CD4-positive, alpha-beta memory T cell (primary cell): ENCODE measurements around the gene CCDC194. TPM values are rescaled to one million over a fixed set of nuclear protein-coding genes. Genes with fewer than 3 reads are reported as not detected.

Experiments
- CTCF ChIA-PET: fragments of 350-600 bp; sonication (Branson Sonifier 250); formaldehyde crosslinking; loops from one replicate; lab custom pipeline; 2021; ENCODE audit warnings: inconsistent platforms; ENCODE audit not compliant: partially characterized antibody; lab: Charles Lee
- POLR2A ChIA-PET: fragments of 350-600 bp; sonication (Branson Sonifier 250); formaldehyde crosslinking; loops from one replicate; lab custom pipeline; 2021; ENCODE audit not compliant: partially characterized antibody; lab: Charles Lee
- DNase-seq, 5 donors: peaks; one replicate each; pipeline versions ENCODE4 v3.0.0 to v3.0.0-alpha.2; 2020 to 2022; ENCODE audit warnings: mixed read lengths in 1 of 5
- H3K27ac ChIP-seq: one replicate; pipeline ENCODE4 v1.7.0; 2013; ENCODE audit warnings: low read depth, low read length
- H3K27me3 ChIP-seq: 2 replicates; pipeline ENCODE4 v1.7.0; 2013; ENCODE audit warnings: mild to moderate bottlenecking, low read length, moderate library complexity; ENCODE audit not compliant: insufficient read depth
- H3K36me3 ChIP-seq: 2 replicates; pipeline ENCODE4 v1.7.0; 2013; ENCODE audit warnings: mild to moderate bottlenecking, low read length, moderate library complexity; ENCODE audit not compliant: insufficient read depth
- H3K4me1 ChIP-seq: 2 replicates; pipeline ENCODE4 v1.7.0; 2013; ENCODE audit warnings: mild to moderate bottlenecking, low read length, moderate library complexity; ENCODE audit not compliant: insufficient read depth
- H3K4me3 ChIP-seq, 2 donors: one replicate each; pipeline ENCODE4 v1.7.0; 2013; ENCODE audit warnings: low read length in 2 of 2, mild to moderate bottlenecking in 1 of 2
- H3K9me3 ChIP-seq, 2 donors: one replicate each; pipeline ENCODE4 v1.7.0; 2013; ENCODE audit warnings: low read length in 2 of 2, control low read depth in 1 of 2; ENCODE audit not compliant: control insufficient read depth in 1 of 2
- H3K27ac Mint-ChIP-seq, 7 donors: one replicate each; pipeline ENCODE4 v1.8.0; 2020 to 2021; ENCODE audit warnings: mixed read lengths in 7 of 7, mild to moderate bottlenecking in 6 of 7, inconsistent platforms in 3 of 7, moderate library complexity in 3 of 7
- H3K27me3 Mint-ChIP-seq, 2 donors: one replicate each; pipeline ENCODE4 v1.8.0; 2020 to 2021; ENCODE audit warnings: mixed read lengths in 2 of 2
- H3K36me3 Mint-ChIP-seq, 2 donors: one replicate each; pipeline ENCODE4 v1.8.0; 2020 to 2021; ENCODE audit warnings: mixed read lengths in 2 of 2, inconsistent platforms in 1 of 2, mild to moderate bottlenecking in 1 of 2
- H3K4me1 Mint-ChIP-seq, 4 donors: one replicate each; pipeline ENCODE4 v1.8.0; 2020 to 2021; ENCODE audit warnings: mixed read lengths in 4 of 4, mild to moderate bottlenecking in 1 of 4
- H3K4me3 Mint-ChIP-seq, 8 donors: one replicate each; pipeline ENCODE4 v1.8.0; 2020 to 2021; ENCODE audit warnings: mixed read lengths in 8 of 8, mild to moderate bottlenecking in 7 of 8, moderate library complexity in 6 of 8, inconsistent platforms in 3 of 8
- H3K9me3 Mint-ChIP-seq, 8 donors: one replicate each; pipeline ENCODE4 v1.8.0; 2020 to 2021; ENCODE audit warnings: mixed read lengths in 8 of 8, mild to moderate bottlenecking in 5 of 8, inconsistent platforms in 3 of 8, moderate library complexity in 1 of 8
- intact Hi-C: fragments of 100-400 bp; cut with micrococcal nuclease; formaldehyde crosslinking; loops from one replicate; pipeline ENCODE4 v1.15.1; 2023
- polyA plus RNA-seq, 2 donors: library from polyadenylated mRNA; unstranded; fragments of 300-500 nt; fragmentation: Illumina TruSeq; gene quantifications; one replicate each; pipeline ENCODE4 v1.2.3, GENCODE V29; 2021
- total RNA-seq, 2 experiments: library from RNA; stranded (reverse); gene quantifications; one replicate each; pipeline ENCODE4 v1.2.3, GENCODE V29; 2021

CCDC194 gene
- total and polyA plus RNA-seq, 4 experiments from 2014 or later: 2.5 to 3.3 TPM; not detected in 2

- no peaks in the 10 kb centered on the region for H3K27me3 ChIP-seq
- H3K4me1 ChIP-seq: peaks cover 24% of the 10 kb centered on the region
- peak overlapping the region in 1 of 2 donors; percentile 29 for H3K4me3 ChIP-seq
- H3K27me3 Mint-ChIP-seq: no peaks in the 10 kb centered on the region
- DNase-seq: no peak
- intact Hi-C loops: loop anchor here (5.0 kb wide), 1 partner anchor 323 kb away; no protein-coding TSS in a partner anchor
- peaks cover 0 to 2% (median 0%) of the 10 kb centered on the region in 8 donors for H3K9me3 Mint-ChIP-seq
- no peaks in the 10 kb centered on the region for H3K36me3 Mint-ChIP-seq
- H3K27ac Mint-ChIP-seq: peak overlapping the region in 1 of 7 donors; percentile 15
- H3K9me3 ChIP-seq: no peaks in the 10 kb centered on the region
- H3K36me3 ChIP-seq: no peaks in the 10 kb centered on the region
- H3K27ac ChIP-seq: peak overlapping the region; percentile 34
- H3K4me3 Mint-ChIP-seq: peak overlapping the region; percentile 35 to 94 (median 91)
- H3K4me1 Mint-ChIP-seq: peaks cover 11 to 20% (median 16%) of the 10 kb centered on the region in 4 donors
- POLR2A ChIA-PET: interaction anchor here (0.9 to 2.0 kb wide), 6 partner anchors 16 to 76 kb away, joined by 3 to 6 read pairs (median 4); partner anchors contain the start of genes ANO8 and MVB12A
- CTCF ChIA-PET: interaction anchor here (0.7 to 8.0 kb wide), 24 partner anchors 9 to 217 kb away, joined by 3 to 65 read pairs (median 6); partner anchors contain the start of genes BST2, DDA1, MRPL34 and MVB12A
Observed at GRCh38 chr19:17389957-17390664, 3.9 kb downstream of the CCDC194 start.

- DNase-seq: no peak
- Mint-ChIP-seq H3K27me3 (no peaks in the 10 kb centered on the region), H3K4me1 (peaks cover 8 to 15% (median 12%) of the 10 kb centered on the region in 4 donors), H3K9me3 (peaks cover 0 to 2% (median 0%) of the 10 kb centered on the region in 8 donors), H3K36me3 (no peaks in the 10 kb centered on the region), H3K27ac (peak overlapping the region in 1 of 7 donors; percentile 4), H3K4me3 (peak overlapping the region in 3 of 8 donors; percentile 2 to 65 (median 44))
- POLR2A ChIA-PET: interaction anchor here (0.6 to 2.0 kb wide), 6 partner anchors 17 to 125 kb away, joined by 3 to 6 read pairs (median 4); partner anchors contain the start of genes ANO8, MVB12A and USHBP1
- Histone ChIP-seq H3K27ac (no peak overlapping the region), H3K27me3 (no peaks in the 10 kb centered on the region), H3K4me3 (no peak overlapping the region), H3K36me3 (no peaks in the 10 kb centered on the region), H3K9me3 (no peaks in the 10 kb centered on the region), H3K4me1 (peaks cover 19% of the 10 kb centered on the region)
- CTCF ChIA-PET: interaction anchor here (1.0 to 8.0 kb wide), 25 partner anchors 8 to 218 kb away, joined by 3 to 65 read pairs (median 6); partner anchors contain the start of genes BABAM1, DDA1, MRPL34 and MVB12A
- intact Hi-C loops: no loop called here
Observed at GRCh38 chr19:17389288-17389687, 4.7 kb downstream of the CCDC194 start.

GRCh38 chr19:17385878-17386611 is 8.0 kb downstream of the CCDC194 start:
- Mint-ChIP-seq H3K4me1 (peaks cover 6 to 18% (median 7%) of the 10 kb centered on the region in 4 donors), H3K36me3 (no peaks in the 10 kb centered on the region), H3K4me3 (no peak overlapping the region), H3K27ac (peak overlapping the region in 2 of 7 donors; percentile 23 to 42), H3K27me3 (no peaks in the 10 kb centered on the region), H3K9me3 (peaks cover 0 to 1% (median 0%) of the 10 kb centered on the region in 8 donors)
- Histone ChIP-seq H3K27ac (no peak overlapping the region), H3K4me3 (no peak overlapping the region), H3K27me3 (no peaks in the 10 kb centered on the region), H3K9me3 (no peaks in the 10 kb centered on the region), H3K36me3 (no peaks in the 10 kb centered on the region), H3K4me1 (peaks cover 12% of the 10 kb centered on the region)
- intact Hi-C loops: loop anchor here (1.0 kb wide), 2 partner anchors 40 to 94 kb away; no protein-coding TSS in a partner anchor
- CTCF ChIA-PET: interaction anchor here (0.7 to 8.0 kb wide), 24 partner anchors 9 to 318 kb away, joined by 3 to 65 read pairs (median 5); partner anchors contain the start of genes BABAM1, BST2, MRPL34 and USHBP1
- POLR2A ChIA-PET: interaction anchor here (0.6 to 1.5 kb wide), 3 partner anchors 51 to 94 kb away, joined by 3 to 7 read pairs (median 3); partner anchors contain the start of genes ANO8 and MRPL34
- peak; percentile 51 to 56 (median 53) for DNase-seq

GRCh38 chr19:17380426-17381138 is 13.4 kb downstream of the CCDC194 start:
- Mint-ChIP-seq H3K27ac (peak overlapping the region in 1 of 7 donors; percentile 57), H3K36me3 (no peaks in the 10 kb centered on the region), H3K4me3 (peak overlapping the region in 3 of 8 donors; percentile 10 to 46 (median 14)), H3K9me3 (peaks cover 0 to 3% (median 0%) of the 10 kb centered on the region in 8 donors), H3K4me1 (peaks cover 3 to 12% (median 5%) of the 10 kb centered on the region in 4 donors), H3K27me3 (peaks cover 2 to 4% of the 10 kb centered on the region in 2 donors)
- no peak overlapping the region for H3K27ac ChIP-seq
- H3K9me3 ChIP-seq: no peaks in the 10 kb centered on the region
- no peak for DNase-seq
- no peaks in the 10 kb centered on the region for H3K36me3 ChIP-seq
- ChIA-PET POLR2A (no interaction called here), CTCF (interaction anchor here (1.2 to 1.7 kb wide), 5 partner anchors 9 to 120 kb away, joined by 3 to 5 read pairs (median 3); no protein-coding TSS in a partner anchor)
- peaks cover 6% of the 10 kb centered on the region for H3K4me1 ChIP-seq
- intact Hi-C loops: no loop called here
- no peaks in the 10 kb centered on the region for H3K27me3 ChIP-seq
- H3K4me3 ChIP-seq: no peak overlapping the region

- Histone ChIP-seq H3K27ac (no peak overlapping the region), H3K4me1 (peaks cover 6% of the 10 kb centered on the region), H3K27me3 (no peaks in the 10 kb centered on the region), H3K4me3 (no peak overlapping the region), H3K9me3 (no peaks in the 10 kb centered on the region), H3K36me3 (no peaks in the 10 kb centered on the region)
- peak overlapping the region in 2 of 7 donors; percentile 51 to 61 for H3K27ac Mint-ChIP-seq
- H3K27me3 Mint-ChIP-seq: peaks cover 2 to 4% of the 10 kb centered on the region in 2 donors
- no peak overlapping the region for H3K4me3 Mint-ChIP-seq
- ChIA-PET CTCF (no interaction called here), POLR2A (no interaction called here)
- no peaks in the 10 kb centered on the region for H3K36me3 Mint-ChIP-seq
- peaks cover 3 to 12% (median 5%) of the 10 kb centered on the region in 4 donors for H3K4me1 Mint-ChIP-seq
- H3K9me3 Mint-ChIP-seq: peaks cover 0 to 3% (median 0%) of the 10 kb centered on the region in 8 donors
- intact Hi-C loops: no loop called here
- DNase-seq: no peak
Observed at GRCh38 chr19:17379221-17379631, 14.8 kb downstream of the CCDC194 start.

GRCh38 chr19:17378271-17378670 is 15.7 kb downstream of the CCDC194 start:
- no peaks in the 10 kb centered on the region for H3K36me3 ChIP-seq
- H3K9me3 ChIP-seq: no peaks in the 10 kb centered on the region
- H3K4me3 Mint-ChIP-seq: no peak overlapping the region
- H3K36me3 Mint-ChIP-seq: no peaks in the 10 kb centered on the region
- H3K4me1 ChIP-seq: peaks cover 5% of the 10 kb centered on the region
- peaks cover 2 to 4% of the 10 kb centered on the region in 2 donors for H3K27me3 Mint-ChIP-seq
- H3K4me1 Mint-ChIP-seq: peaks cover 3 to 10% (median 4%) of the 10 kb centered on the region in 4 donors
- H3K9me3 Mint-ChIP-seq: peaks cover 0 to 3% (median 0%) of the 10 kb centered on the region in 8 donors
- H3K27ac ChIP-seq: no peak overlapping the region
- intact Hi-C loops: no loop called here
- CTCF ChIA-PET: interaction anchor here (0.9 kb wide), 1 partner anchor 87 kb away, joined by 3 read pairs; no protein-coding TSS in a partner anchor
- H3K27me3 ChIP-seq: no peaks in the 10 kb centered on the region
- no peak for DNase-seq
- POLR2A ChIA-PET: no interaction called here
- H3K4me3 ChIP-seq: no peak overlapping the region
- no peak overlapping the region for H3K27ac Mint-ChIP-seq
